ENCODE measurements around the gene FADS1. TPM values are rescaled to one million over a fixed set of nuclear protein-coding genes. Genes with fewer than 3 reads are reported as not detected.
A peak's percentile ranks its signal among the peaks of the same experiment; 100 is the strongest.

FADS1 gene
- total and polyA plus RNA-seq, 2 donors (not counting 3 experiments of a cell fraction or from before 2014, with no cell fraction given): 110 to 121 TPM

DNA sequence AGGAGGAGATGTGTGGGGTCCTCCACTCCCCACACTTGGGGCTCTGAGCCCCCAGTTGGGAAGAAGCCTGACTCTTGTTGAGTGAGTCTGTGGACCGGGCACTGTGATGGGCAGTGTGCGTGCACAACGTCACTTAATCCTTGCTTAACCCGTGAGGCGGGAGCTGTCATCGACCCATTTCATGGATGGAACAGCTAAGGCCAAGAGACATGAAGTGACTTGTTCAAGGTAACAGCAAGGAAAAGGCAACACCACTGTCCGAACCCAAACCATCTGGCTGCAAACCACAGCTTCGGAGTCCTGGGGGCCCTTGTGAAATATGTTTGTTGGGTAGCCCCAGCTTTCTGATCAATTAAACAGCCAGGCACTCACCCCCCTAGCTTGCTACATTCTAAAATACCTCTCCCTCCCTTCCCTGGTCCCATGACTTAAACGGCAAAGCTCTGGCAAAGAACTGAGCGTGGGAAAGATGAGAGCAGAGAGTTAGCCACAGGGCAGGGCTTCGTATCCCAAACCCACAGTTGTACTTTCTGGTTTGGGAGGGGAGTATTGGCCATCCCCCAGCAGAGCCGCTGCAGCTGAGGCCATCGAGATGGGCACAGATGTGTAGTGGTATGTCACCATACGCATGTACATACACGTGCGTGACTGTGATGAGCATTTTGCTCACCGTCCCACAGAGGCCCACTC lies 37.5 kb upstream of the FADS1 start:
- Histone ChIP-seq H3K9ac (replicated peaks; ENCODE audit: extremely low read depth, insufficient read depth, low read length) (no peak overlapping the region), H3K36me3 (ENCODE audit: control insufficient read depth in 2 of 2, extremely low read depth in 1 of 2, insufficient read depth in 2 of 2, low read length in 2 of 2) (peaks cover 37 to 52% of the 10 kb centered on the region in 2 experiments), H3K4me2 (ENCODE audit: insufficient read depth, low read length) (no peak overlapping the region), H3K4me3 (replicated peaks in 1 of 3; ENCODE audit: insufficient read depth in 1 of 3, low read depth in 1 of 3, low read length in 3 of 3) (no peak overlapping the region), H3K27me3 (ENCODE audit: control insufficient read depth in 2 of 2, insufficient read depth in 2 of 2, low read length in 2 of 2) (no peaks in the 10 kb centered on the region), H3K9me3 (replicated peaks; ENCODE audit: control insufficient read depth, insufficient read depth, low read length) (no peaks in the 10 kb centered on the region), H2AFZ (ENCODE audit: low read depth, low read length) (no peak overlapping the region), H3K79me2 (ENCODE audit: control insufficient read depth, insufficient read depth, low read length) (peaks cover 9% of the 10 kb centered on the region), H3K27ac (ENCODE audit: insufficient read depth, low read depth, low read length) (no peak overlapping the region), H3K4me1 (ENCODE audit: control insufficient read depth, extremely low read depth, insufficient read depth, low read length) (no peaks in the 10 kb centered on the region), H4K20me1 (replicated peaks; ENCODE audit: control insufficient read depth, extremely low read depth, insufficient read depth, low read length) (no peaks in the 10 kb centered on the region), H3K9me1 (replicated peaks; ENCODE audit: control insufficient read depth, extremely low read depth, insufficient read depth, low read length) (no peaks in the 10 kb centered on the region)
- FAIRE-seq (no peak), DNase-seq (ENCODE audit: low read depth, low spot score) (no peak)
- TF ChIP-seq FOS (IDR thresholded peaks at IDR 0.05; ENCODE audit: borderline replicate concordance, insufficient read depth, low read length): no peak
- TF ChIP-seq POLR2A (IDR thresholded peaks at IDR 0.05; ENCODE audit: low read depth, low read length): peak; percentile 25
- dilution Hi-C loops (cut with MboI; ENCODE audit: extremely low pct_ligation_motif_present, low sequenced_read_pairs): no loop called here
- intact Hi-C loops (cut with micrococcal nuclease): no loop called here
- POLR2A ChIA-PET: interaction anchor here (0.6 kb wide), 1 partner anchor 229 kb away, joined by 3 read pairs; no protein-coding TSS in a partner anchor
- no TSS peak for BruUV-seq (replicated peaks)
- CTCF ChIA-PET: no interaction called here

- Histone ChIP-seq H3K4me1 (ENCODE audit: control insufficient read depth, extremely low read depth, insufficient read depth, low read length) (no peaks in the 10 kb centered on the region), H2AFZ (ENCODE audit: low read depth, low read length) (no peak overlapping the region), H3K79me2 (ENCODE audit: control insufficient read depth, insufficient read depth, low read length) (peaks cover 9% of the 10 kb centered on the region), H3K36me3 (ENCODE audit: control insufficient read depth in 2 of 2, extremely low read depth in 1 of 2, insufficient read depth in 2 of 2, low read length in 2 of 2) (peaks cover 37 to 54% of the 10 kb centered on the region in 2 experiments), H3K27me3 (ENCODE audit: control insufficient read depth in 2 of 2, insufficient read depth in 2 of 2, low read length in 2 of 2) (no peaks in the 10 kb centered on the region), H3K9me3 (replicated peaks; ENCODE audit: control insufficient read depth, insufficient read depth, low read length) (no peaks in the 10 kb centered on the region), H3K9me1 (replicated peaks; ENCODE audit: control insufficient read depth, extremely low read depth, insufficient read depth, low read length) (no peaks in the 10 kb centered on the region), H3K9ac (replicated peaks; ENCODE audit: extremely low read depth, insufficient read depth, low read length) (no peak overlapping the region), H3K4me2 (ENCODE audit: insufficient read depth, low read length) (no peak overlapping the region), H3K27ac (ENCODE audit: insufficient read depth, low read depth, low read length) (no peak overlapping the region), H4K20me1 (replicated peaks; ENCODE audit: control insufficient read depth, extremely low read depth, insufficient read depth, low read length) (no peaks in the 10 kb centered on the region), H3K4me3 (replicated peaks in 1 of 3; ENCODE audit: insufficient read depth in 1 of 3, low read depth in 1 of 3, low read length in 3 of 3) (no peak overlapping the region)
- TF ChIP-seq MYC (IDR thresholded peaks at IDR 0.05; ENCODE audit: low read depth, low read length) (no peak), POLR2AphosphoS5 (IDR thresholded peaks at IDR 0.05; ENCODE audit: insufficient read depth, low read depth, low read length) (no peak), JUN (IDR thresholded peaks at IDR 0.05; ENCODE audit: borderline replicate concordance, insufficient read depth, insufficient read length, low read depth) (no peak), EZH2 (IDR thresholded peaks at IDR 0.05; ENCODE audit: borderline replicate concordance, low read depth, low read length, severe bottlenecking) (no peak), MAX (IDR thresholded peaks at IDR 0.05; ENCODE audit: insufficient read depth, insufficient read length) (no peak), CTCF (IDR thresholded peaks at IDR 0.05; ENCODE audit: extremely low read depth in 1 of 2, insufficient read depth in 1 of 2, low read depth in 1 of 2, low read length in 2 of 2) (no peak), FOS (IDR thresholded peaks at IDR 0.05; ENCODE audit: borderline replicate concordance, insufficient read depth, low read length) (no peak), POLR2A (IDR thresholded peaks at IDR 0.05; ENCODE audit: low read depth, low read length) (no peak), GATA2 (IDR thresholded peaks at IDR 0.05; ENCODE audit: insufficient read depth, insufficient read length, low read depth, low read length) (no peak)
- POLR2A ChIA-PET: interaction anchor here (0.6 kb wide), 1 partner anchor 230 kb away, joined by 3 read pairs; no protein-coding TSS in a partner anchor
- no TSS peak for BruUV-seq (replicated peaks)
- dilution Hi-C loops (cut with MboI; ENCODE audit: extremely low pct_ligation_motif_present, low sequenced_read_pairs) (no loop called here), intact Hi-C loops (cut with micrococcal nuclease) (no loop called here)
- FAIRE-seq (no peak), DNase-seq (ENCODE audit: low read depth, low spot score) (no peak)
- CTCF ChIA-PET: interaction anchor here (2.2 kb wide), 1 partner anchor 57 kb away, joined by 8 read pairs; no protein-coding TSS in a partner anchor
Measured at GRCh38 chr11:61853698-61854169, 36.9 kb upstream of the FADS1 start.

All from endothelial cell of umbilical vein (primary cell).